Activated CD8-positive, alpha-beta T cell treated with anti-CD3 and anti-CD28 coated beads, Interleukin-2, amount 10 ng/mL, durations not matched to agents 7 days and 5 days (primary cell): ENCODE measurements around the gene ZSWIM4. TPM values are rescaled to one million over a fixed set of nuclear protein-coding genes. Genes with fewer than 3 reads are reported as not detected.

Experiments used
- ATAC-seq: fragments of 150-1000 bp; cut with Tn5 transposase; one replicate; pipeline ENCODE4 v1.10.0; 2021; ENCODE audit warnings: moderate library complexity
- CTCF ChIA-PET: fragments of 350-600 bp; sonication (Branson Sonifier 250); formaldehyde crosslinking; loops from one replicate; lab custom pipeline; 2021; ENCODE audit warnings: antibody characterized with exemption; lab: Charles Lee
- POLR2A ChIA-PET: fragments of 350-600 bp; sonication (Branson Sonifier 250); formaldehyde crosslinking; loops from one replicate; lab custom pipeline; 2021; ENCODE audit warnings: antibody characterized with exemption; lab: Charles Lee
- DNase-seq: peaks from one replicate; pipeline ENCODE4 v3.0.0-alpha.2; 2020
- H3K27ac Mint-ChIP-seq: one replicate; pipeline ENCODE4 v1.8.0; 2021; ENCODE audit warnings: mild to moderate bottlenecking, mixed read lengths
- H3K27me3 Mint-ChIP-seq: one replicate; pipeline ENCODE4 v1.8.0; 2021; ENCODE audit warnings: low read depth, mixed read lengths
- H3K36me3 Mint-ChIP-seq: one replicate; pipeline ENCODE4 v1.8.0; 2021; ENCODE audit warnings: low read depth, mixed read lengths
- H3K4me1 Mint-ChIP-seq: one replicate; pipeline ENCODE4 v1.8.0; 2021; ENCODE audit warnings: low read depth, mixed read lengths
- H3K4me3 Mint-ChIP-seq: one replicate; pipeline ENCODE4 v1.8.0; 2021; ENCODE audit warnings: mild to moderate bottlenecking, mixed read lengths
- H3K9me3 Mint-ChIP-seq: one replicate; pipeline ENCODE4 v1.8.0; 2022; ENCODE audit warnings: mixed read lengths; ENCODE audit not compliant: insufficient read depth
- total RNA-seq, 2 experiments: library from RNA; stranded (reverse); gene quantifications; one replicate each; pipeline ENCODE4 v1.2.3, GENCODE V29; 2021

Gene ZSWIM4
- total RNA-seq, 2 experiments from 2014 or later, result 8.4 to 9.5 TPM

- Mint-ChIP-seq H3K36me3 (no peaks in the 10 kb centered on the region), H3K27ac (no peak overlapping the region), H3K4me3 (no peak overlapping the region), H3K9me3 (no peaks in the 10 kb centered on the region), H3K27me3 (peaks cover 22% of the 10 kb centered on the region), H3K4me1 (peaks cover 24% of the 10 kb centered on the region)
- CTCF ChIA-PET, result interaction anchor here (0.7 kb wide), 1 partner anchor 204 kb away, joined by 3 read pairs; the partner anchor contains the start of gene MISP3
- ATAC-seq (no peak), DNase-seq (no peak)
- POLR2A ChIA-PET, result interaction anchor here (0.9 kb wide), 1 partner anchor 507 kb away, joined by 3 read pairs; no protein-coding TSS in a partner anchor
Observed at GRCh38 chr19:13868663-13869062, 73.4 kb downstream of the ZSWIM4 start.

- H3K36me3 Mint-ChIP-seq, result no peaks in the 10 kb centered on the region
- no peak overlapping the region for H3K27ac Mint-ChIP-seq
- CTCF ChIA-PET, result no interaction called here
- H3K27me3 Mint-ChIP-seq, result peaks cover 16% of the 10 kb centered on the region
- DNase-seq (no peak), ATAC-seq (no peak)
- POLR2A ChIA-PET, result interaction anchor here (0.9 kb wide), 1 partner anchor 506 kb away, joined by 3 read pairs; no protein-coding TSS in a partner anchor
- no peak overlapping the region for H3K4me3 Mint-ChIP-seq
- H3K4me1 Mint-ChIP-seq, result peaks cover 21% of the 10 kb centered on the region
- no peaks in the 10 kb centered on the region for H3K9me3 Mint-ChIP-seq
Observed at GRCh38 chr19:13869281-13869680, 74.0 kb downstream of the ZSWIM4 start.

DNA sequence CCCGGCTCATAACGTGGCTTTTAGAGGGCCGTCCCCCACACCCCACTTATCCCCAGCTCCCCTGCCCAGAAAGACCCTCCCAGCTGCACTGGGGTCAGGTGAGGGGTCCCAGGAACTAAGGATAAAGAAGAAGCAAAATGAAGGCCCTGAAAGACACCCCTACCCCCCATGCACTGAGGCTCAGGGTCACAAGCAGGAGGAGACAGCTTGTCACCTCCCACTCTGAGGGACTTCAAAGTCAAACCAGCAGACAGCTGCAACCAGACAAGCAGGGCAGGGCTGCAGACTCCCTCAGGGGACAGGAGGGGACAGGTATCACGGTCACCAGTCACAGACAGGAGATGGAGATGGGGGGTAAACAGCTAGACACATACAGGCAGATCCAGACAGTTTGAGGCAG, 75.6 kb downstream of the ZSWIM4 start:
- H3K4me1 Mint-ChIP-seq, result peaks cover 17% of the 10 kb centered on the region
- POLR2A ChIA-PET, result no interaction called here
- CTCF ChIA-PET, result interaction anchor here (1.4 to 4.2 kb wide), 4 partner anchors 8 to 189 kb away, joined by 4 to 18 read pairs (median 10); no protein-coding TSS in a partner anchor
- no peak for DNase-seq
- no peaks in the 10 kb centered on the region for H3K9me3 Mint-ChIP-seq
- H3K4me3 Mint-ChIP-seq, result no peak overlapping the region
- H3K27ac Mint-ChIP-seq, result no peak overlapping the region
- H3K36me3 Mint-ChIP-seq, result no peaks in the 10 kb centered on the region
- peaks cover 16% of the 10 kb centered on the region for H3K27me3 Mint-ChIP-seq
- ATAC-seq, result no peak

DNA sequence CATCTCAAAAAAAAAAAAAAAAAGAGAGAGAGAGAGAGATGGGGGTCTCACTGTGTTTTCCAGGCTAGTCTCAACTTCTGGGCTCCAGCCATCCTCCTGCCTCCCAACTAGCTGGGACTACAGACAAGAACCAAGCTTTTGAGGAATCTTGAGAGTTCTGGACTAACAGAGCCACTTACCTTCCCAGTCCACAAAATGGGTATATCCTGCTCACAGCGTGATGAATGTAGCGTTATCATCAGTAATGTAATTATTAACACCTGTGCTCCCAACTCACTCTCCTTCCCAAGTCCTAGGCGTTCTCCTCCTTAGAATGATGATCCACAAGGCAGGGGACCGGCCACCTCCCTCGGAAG, 77.1 kb downstream of the ZSWIM4 start:
- POLR2A ChIA-PET, result interaction anchor here (0.8 to 1.0 kb wide), 2 partner anchors 26 to 646 kb away, joined by 3 to 4 read pairs; partner anchors contain the start of gene DNAJB1
- ATAC-seq, result no peak
- H3K4me1 Mint-ChIP-seq, result peaks cover 11% of the 10 kb centered on the region
- no peak overlapping the region for H3K27ac Mint-ChIP-seq
- peak overlapping the region; percentile 62 for H3K4me3 Mint-ChIP-seq
- no peaks in the 10 kb centered on the region for H3K9me3 Mint-ChIP-seq
- DNase-seq, result no peak
- CTCF ChIA-PET, result interaction anchor here (1.4 to 4.2 kb wide), 5 partner anchors 9 to 200 kb away, joined by 3 to 18 read pairs (median 8); partner anchors contain the start of gene MISP3
- H3K36me3 Mint-ChIP-seq, result no peaks in the 10 kb centered on the region
- peaks cover 9% of the 10 kb centered on the region for H3K27me3 Mint-ChIP-seq

DNA sequence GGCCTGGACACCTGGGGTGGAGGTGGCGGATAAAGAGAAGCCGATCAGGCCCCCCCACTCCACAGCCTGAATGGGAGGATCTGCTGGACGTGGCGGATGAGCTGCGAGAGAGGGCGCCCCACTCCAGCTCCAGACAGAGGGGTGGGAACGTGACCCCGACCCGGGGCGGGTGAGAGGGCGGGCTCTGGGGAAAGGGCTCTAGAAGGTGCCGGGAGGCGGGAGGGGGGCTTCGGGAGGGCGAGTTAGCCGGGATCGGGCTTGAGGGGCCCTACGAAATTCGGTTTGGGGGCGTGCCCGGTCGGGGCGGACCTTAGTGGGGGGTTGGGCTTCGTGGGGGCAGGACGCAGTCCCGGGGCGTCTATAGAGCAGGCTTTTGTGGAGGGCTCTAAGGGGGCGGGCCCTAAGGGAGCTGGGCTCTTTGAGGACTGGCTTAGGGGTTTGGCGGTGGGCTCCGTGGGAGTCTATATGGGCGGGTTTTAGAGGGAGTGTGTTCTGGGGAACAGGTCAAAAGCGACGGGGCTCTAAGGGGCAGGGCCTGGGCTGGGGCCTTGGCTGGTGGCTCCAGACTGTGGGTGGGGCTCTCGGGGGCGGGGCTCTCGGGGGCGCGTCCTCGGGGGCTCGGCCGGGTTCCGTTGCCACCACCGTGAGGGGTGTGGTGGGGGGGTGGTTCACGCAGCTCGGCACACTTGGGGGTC, 77.6 kb downstream of the ZSWIM4 start:
- ChIA-PET CTCF (interaction anchor here (0.9 to 4.2 kb wide), 7 partner anchors 10 to 199 kb away, joined by 3 to 18 read pairs (median 3); partner anchors contain the start of gene MISP3), POLR2A (interaction anchor here (0.7 to 1.0 kb wide), 3 partner anchors 27 to 645 kb away, joined by 3 to 4 read pairs (median 3); partner anchors contain the start of gene DNAJB1)
- Mint-ChIP-seq H3K4me3 (peak overlapping the region; percentile 62), H3K4me1 (peaks cover 11% of the 10 kb centered on the region), H3K27ac (no peak overlapping the region), H3K36me3 (no peaks in the 10 kb centered on the region), H3K9me3 (no peaks in the 10 kb centered on the region), H3K27me3 (peaks cover 5% of the 10 kb centered on the region)
- peak; percentile 95 for ATAC-seq
- DNase-seq, result peak; percentile 64

GRCh38 chr19:13873834-13874515, 78.7 kb downstream of the ZSWIM4 start:
- Mint-ChIP-seq H3K4me3 (no peak overlapping the region), H3K27ac (no peak overlapping the region), H3K36me3 (no peaks in the 10 kb centered on the region), H3K27me3 (peaks cover 5% of the 10 kb centered on the region), H3K9me3 (no peaks in the 10 kb centered on the region), H3K4me1 (peaks cover 11% of the 10 kb centered on the region)
- CTCF ChIA-PET, result interaction anchor here (1.3 to 4.2 kb wide), 2 partner anchors 11 to 198 kb away, joined by 3 to 18 read pairs; no protein-coding TSS in a partner anchor
- ATAC-seq (no peak), DNase-seq (no peak)
- POLR2A ChIA-PET, result no interaction called here

- H3K27me3 Mint-ChIP-seq, result peaks cover 5% of the 10 kb centered on the region
- POLR2A ChIA-PET, result no interaction called here
- H3K27ac Mint-ChIP-seq, result no peak overlapping the region
- no peak overlapping the region for H3K4me3 Mint-ChIP-seq
- H3K9me3 Mint-ChIP-seq, result no peaks in the 10 kb centered on the region
- ATAC-seq (no peak), DNase-seq (no peak)
- CTCF ChIA-PET, result interaction anchor here (0.6 to 1.7 kb wide), 4 partner anchors 27 to 239 kb away, joined by 3 to 7 read pairs (median 4); no protein-coding TSS in a partner anchor
- H3K4me1 Mint-ChIP-seq, result peaks cover 22% of the 10 kb centered on the region
- no peaks in the 10 kb centered on the region for H3K36me3 Mint-ChIP-seq
Observed at GRCh38 chr19:13875824-13876223, 80.6 kb downstream of the ZSWIM4 start.

DNA sequence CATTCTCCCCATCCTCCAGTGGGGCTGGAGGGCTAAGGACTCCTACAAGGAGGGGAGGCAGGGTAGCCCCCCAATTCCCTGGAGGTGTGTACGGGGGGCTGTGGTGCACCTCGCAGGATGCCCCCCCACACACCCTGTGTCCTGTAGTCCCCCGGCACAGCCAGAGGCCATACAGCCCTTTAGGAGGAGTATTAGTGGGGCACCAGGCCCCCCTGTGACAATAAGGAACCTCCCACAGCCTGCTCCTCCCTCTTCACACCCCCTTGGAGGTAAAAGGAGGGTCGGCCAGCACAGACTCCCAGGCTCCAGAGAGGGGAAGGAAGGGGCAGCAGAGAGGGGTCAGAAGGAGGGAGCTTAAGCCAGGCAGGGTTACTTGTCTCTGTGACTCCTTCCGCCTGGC, 81.6 kb downstream of the ZSWIM4 start, which contains the start of gene NANOS3:
NANOS3 (plus strand) TSS at position 301 of the 400 bp plus-strand sequence. CDS start 115 bp downstream, outside the sequence.
- ChIA-PET POLR2A (no interaction called here), CTCF (interaction anchor here (1.2 to 1.4 kb wide), 2 partner anchors 155 to 260 kb away, joined by 3 to 4 read pairs; partner anchors contain the start of gene IL27RA)
- ATAC-seq (no peak), DNase-seq (no peak)
- no peak within 1 kb of the TSS for H3K27ac Mint-ChIP-seq
- no peak within 1 kb of the TSS for H3K4me3 Mint-ChIP-seq
- H3K36me3 Mint-ChIP-seq, result no peaks in the 10 kb centered on the region
- H3K9me3 Mint-ChIP-seq, result no peaks in the 10 kb centered on the region
- peaks cover 32% of the 10 kb centered on the region for H3K4me1 Mint-ChIP-seq
- peaks cover 5% of the 10 kb centered on the region for H3K27me3 Mint-ChIP-seq

DNA sequence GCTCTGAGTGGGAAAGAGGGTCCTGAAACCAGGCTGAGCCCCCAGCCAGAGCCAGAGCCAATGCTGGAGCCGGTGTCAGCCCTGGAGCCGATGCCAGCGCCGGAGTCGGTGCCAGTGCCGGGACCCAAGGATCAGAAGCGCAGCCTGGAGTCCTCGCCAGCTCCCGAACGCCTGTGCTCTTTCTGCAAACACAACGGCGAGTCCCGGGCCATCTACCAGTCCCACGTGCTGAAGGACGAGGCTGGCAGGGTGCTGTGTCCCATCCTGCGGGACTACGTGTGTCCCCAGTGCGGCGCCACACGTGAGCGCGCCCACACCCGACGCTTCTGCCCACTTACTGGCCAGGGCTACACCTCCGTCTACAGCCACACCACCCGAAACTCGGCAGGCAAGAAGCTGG, 82.1 kb downstream of the ZSWIM4 start:
- no peaks in the 10 kb centered on the region for H3K36me3 Mint-ChIP-seq
- ChIA-PET CTCF (interaction anchor here (0.9 to 2.5 kb wide), 5 partner anchors 155 to 260 kb away, joined by 3 to 8 read pairs (median 4); partner anchors contain the start of gene IL27RA), POLR2A (no interaction called here)
- ATAC-seq (no peak), DNase-seq (no peak)
- H3K4me1 Mint-ChIP-seq, result peaks cover 37% of the 10 kb centered on the region
- no peak overlapping the region for H3K4me3 Mint-ChIP-seq
- peaks cover 5% of the 10 kb centered on the region for H3K27me3 Mint-ChIP-seq
- no peak overlapping the region for H3K27ac Mint-ChIP-seq
- H3K9me3 Mint-ChIP-seq, result no peaks in the 10 kb centered on the region

GRCh38 chr19:13880059-13881043, 85.1 kb downstream of the ZSWIM4 start:
- DNase-seq (peak; percentile 99), ATAC-seq (peak; percentile 96)
- Mint-ChIP-seq H3K27ac (peak overlapping the region; percentile 64), H3K9me3 (no peaks in the 10 kb centered on the region), H3K27me3 (peaks cover 8% of the 10 kb centered on the region), H3K4me3 (peak overlapping the region; percentile 54), H3K4me1 (peaks cover 45% of the 10 kb centered on the region), H3K36me3 (no peaks in the 10 kb centered on the region)
- ChIA-PET CTCF (interaction anchor here (0.6 to 5.7 kb wide), 32 partner anchors 9 to 256 kb away, joined by 3 to 67 read pairs (median 4); partner anchors contain the start of genes ASF1B, IL27RA, MISP3 and ZSWIM4), POLR2A (interaction anchor here (0.6 to 1.8 kb wide), 5 partner anchors 34 to 256 kb away, joined by 3 to 8 read pairs (median 4); partner anchors contain the start of genes ASF1B and IL27RA)
